HG03469 (cell line): ENCODE data around the gene FCGR3A.

Experiments used
- ATAC-seq: cut with Tn5 transposase; IDR thresholded peaks from one replicate; pipeline ENCODE4 v1.9.1; 2021; ENCODE audit warnings: mild to moderate bottlenecking, moderate library complexity, moderate number of reproducible peaks; ENCODE audit not compliant: unreplicated experiment

Gene FCGR3A

DNA sequence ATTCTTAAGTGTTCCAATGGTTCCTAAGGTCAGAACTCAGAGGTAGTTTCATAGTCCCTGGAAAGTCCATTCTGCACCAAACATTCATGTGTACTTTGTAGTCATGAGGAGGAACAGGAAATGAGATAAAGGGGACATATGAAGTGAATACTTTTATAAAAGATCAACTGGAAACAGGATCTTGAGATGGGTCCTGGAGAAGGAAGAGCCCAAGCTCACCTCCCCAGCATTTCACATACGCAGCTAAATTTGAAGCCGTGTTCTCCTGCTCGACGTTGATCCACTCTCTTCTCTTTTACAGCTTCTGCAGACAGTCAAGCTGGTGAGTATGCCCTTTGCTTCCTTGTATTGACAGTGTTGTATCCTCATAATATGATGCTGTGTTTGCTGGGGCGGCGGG, 43.9 kb downstream of the FCGR3A start:
- no peak for ATAC-seq

DNA sequence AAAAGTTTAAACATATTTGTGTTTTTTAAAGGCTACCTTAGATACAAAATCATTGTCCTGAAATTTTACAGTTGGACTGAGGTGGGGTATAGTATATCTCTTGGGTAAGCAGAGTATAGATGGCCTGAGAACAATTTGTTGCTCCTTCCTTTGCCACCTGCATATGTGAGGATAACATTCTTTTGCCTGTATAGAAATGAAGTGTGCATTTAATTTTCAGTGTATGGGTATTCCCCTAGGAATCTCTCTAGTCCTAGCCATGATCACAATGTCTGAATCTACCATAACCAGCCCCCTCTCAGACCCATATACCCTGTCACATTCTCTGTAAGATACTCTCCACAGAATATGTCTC, 46.2 kb downstream of the FCGR3A start:
- no peak for ATAC-seq

GRCh38 chr1:161502641-161503393, 46.8 kb downstream of the FCGR3A start:
- ATAC-seq = no peak

GRCh38 chr1:161502181-161502580, 47.4 kb downstream of the FCGR3A start:
- no peak for ATAC-seq

DNA sequence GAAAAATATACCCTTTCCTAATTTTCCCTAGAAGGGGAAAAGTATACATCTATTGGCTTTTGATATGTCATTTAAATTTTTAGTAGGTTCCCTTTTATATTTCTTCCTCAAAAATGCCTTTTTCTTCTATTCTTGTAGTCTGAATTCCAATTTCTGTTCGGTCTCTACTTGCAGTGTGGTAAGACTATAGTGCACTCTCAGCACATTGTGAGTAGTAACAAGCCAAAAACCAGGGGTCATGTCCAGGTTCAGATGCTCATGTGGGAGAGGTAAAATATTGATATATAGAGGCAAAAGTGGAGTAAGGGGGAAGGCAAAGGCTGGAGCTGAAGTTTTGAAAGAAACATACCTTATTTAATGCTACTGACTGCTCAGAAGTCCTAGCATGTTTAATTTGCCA, 48.4 kb downstream of the FCGR3A start:
- no peak for ATAC-seq

- ATAC-seq = no peak
Observed at GRCh38 chr1:161499099-161500039, 50.2 kb downstream of the FCGR3A start.

GRCh38 chr1:161498646-161499045, 51.0 kb downstream of the FCGR3A start:
- no peak for ATAC-seq

GRCh38 chr1:161497961-161498360, 51.7 kb downstream of the FCGR3A start:
- ATAC-seq = no peak

- ATAC-seq = no peak
Observed at GRCh38 chr1:161495490-161495889, 54.1 kb downstream of the FCGR3A start.

DNA sequence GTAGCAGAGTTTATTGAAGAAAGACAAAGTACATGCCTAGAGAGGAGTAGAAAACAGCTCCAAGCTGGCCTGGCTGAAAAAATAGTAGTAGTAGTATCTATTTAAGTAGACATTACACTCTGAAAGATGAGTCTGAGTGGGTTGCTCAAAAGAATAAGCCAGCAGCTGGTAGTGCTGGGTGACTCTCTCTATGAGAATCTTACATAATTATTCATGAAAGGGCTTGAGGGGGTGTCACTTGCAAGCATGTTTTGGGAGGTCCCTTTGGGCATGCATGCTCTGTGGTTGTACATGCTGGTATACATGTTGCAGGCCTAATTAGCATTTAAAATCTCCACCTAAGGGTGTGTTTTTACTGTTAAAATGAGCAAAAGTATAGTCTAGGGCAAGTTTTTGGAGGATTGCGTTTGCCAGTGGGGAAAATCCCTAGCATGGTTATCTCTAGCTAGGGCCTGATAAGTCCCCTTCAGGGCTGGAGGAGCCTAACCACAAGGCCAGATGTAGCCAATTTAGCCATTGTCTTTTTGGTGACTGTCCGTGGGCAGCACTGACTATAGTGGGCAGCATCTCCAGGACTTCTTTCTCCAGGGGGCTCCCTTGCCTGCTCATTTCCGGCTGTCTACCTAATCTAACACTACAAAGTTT, 55.4 kb downstream of the FCGR3A start:
- no peak for ATAC-seq

DNA sequence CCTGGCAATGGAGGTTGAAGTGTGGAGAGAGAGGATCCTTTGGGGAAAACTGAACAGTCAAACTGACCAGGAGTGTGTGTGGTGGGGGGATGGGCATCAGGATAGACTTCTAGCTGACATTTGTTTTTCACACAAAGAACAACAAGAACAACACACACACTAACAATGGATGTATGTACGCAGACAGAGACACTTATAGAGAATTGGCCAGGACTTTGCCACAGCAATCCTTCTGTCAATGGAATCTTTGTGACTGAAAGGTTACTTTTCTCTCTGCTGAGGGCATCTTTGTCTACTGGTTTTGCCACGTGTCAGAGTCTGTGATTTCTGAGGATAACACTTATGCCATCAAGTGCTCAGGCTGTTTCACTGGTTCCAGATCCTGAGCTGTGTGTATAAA, 56.8 kb downstream of the FCGR3A start:
- no peak for ATAC-seq
